Hematopoietic multipotent progenitor cell (in vitro differentiated cells): ENCODE measurements around the gene ARHGAP25. TPM values are rescaled to one million over a fixed set of nuclear protein-coding genes. Genes with fewer than 3 reads are reported as not detected.

Source experiments
- DNase-seq, 3 donors: peaks; one replicate each; pipeline ENCODE4 v3.0.0-alpha.2; 2011 to 2015; ENCODE audit warnings: low read depth in 2 of 3, low spot score in 2 of 3
- total RNA-seq: library from RNA; depleted of rRNA; stranded (reverse); fragments of >200 nt; gene quantifications from one replicate; pipeline ENCODE4 v1.2.3, GENCODE V29; 2012

ARHGAP25 gene
- total RNA-seq, 1 donor, result 43.6 TPM

DNA sequence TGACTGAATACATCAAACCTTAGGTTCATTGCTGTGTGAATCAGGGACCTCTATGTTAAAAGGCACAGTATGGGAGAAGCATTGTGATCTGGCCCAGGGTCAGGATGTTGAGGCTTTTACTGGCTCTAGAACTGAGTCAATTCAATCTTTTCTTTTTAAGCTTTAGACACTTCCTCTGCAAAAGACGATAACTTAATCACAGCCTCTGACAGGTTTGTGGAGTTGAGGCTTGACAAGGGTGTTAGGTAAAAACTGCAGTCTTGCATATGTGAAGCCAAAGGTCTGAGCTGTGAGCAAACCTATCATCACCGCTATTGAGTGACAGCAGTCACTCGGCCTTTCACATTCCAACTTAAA, 17.3 kb upstream of the ARHGAP25 start:
- DNase-seq, result no peak

DNA sequence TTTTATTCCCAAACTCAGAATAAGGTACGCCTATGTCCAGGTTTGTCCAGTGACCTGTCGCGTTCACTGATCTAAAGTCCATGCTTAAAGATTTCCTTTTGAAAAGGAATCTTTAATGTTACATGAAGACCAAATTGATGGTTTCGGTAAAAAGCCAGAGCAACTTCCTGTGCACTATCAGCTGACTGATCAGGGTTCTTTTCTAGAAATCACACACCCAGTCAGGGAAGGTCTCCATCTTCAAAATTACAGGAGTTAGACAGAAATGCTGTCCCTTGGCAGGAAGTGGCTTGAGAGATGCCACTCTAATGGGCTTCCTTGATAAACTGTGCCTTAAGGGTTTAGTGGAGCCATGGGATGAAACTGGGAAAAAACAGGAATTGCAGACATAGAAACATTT, 14.7 kb upstream of the ARHGAP25 start:
- DNase-seq, result no peak

DNA sequence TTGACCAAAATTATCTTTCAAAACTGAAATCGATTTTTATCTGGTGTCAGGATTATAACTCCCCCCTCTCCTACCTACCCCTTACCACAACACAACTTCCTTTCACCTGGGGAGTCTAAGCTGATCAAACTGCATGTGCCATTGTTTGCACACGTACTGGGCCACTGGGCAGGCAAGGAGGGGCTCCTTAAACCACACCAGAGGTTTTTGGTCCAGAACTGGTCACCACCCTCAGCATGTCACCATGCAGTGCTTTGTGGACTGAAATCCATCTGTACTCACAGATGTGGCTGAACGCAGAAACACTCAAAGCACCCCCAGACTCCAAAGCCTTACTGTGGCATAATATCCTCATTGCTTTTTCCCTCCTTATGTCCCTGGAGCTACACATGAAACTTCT, 13.9 kb upstream of the ARHGAP25 start:
- DNase-seq, result no peak

- peak in 1 of 3 donors; percentile 37 for DNase-seq
Measured at GRCh38 chr2:68721482-68722101, 13.0 kb upstream of the ARHGAP25 start.

GRCh38 chr2:68722712-68723111, 11.9 kb upstream of the ARHGAP25 start:
- no peak for DNase-seq

DNA sequence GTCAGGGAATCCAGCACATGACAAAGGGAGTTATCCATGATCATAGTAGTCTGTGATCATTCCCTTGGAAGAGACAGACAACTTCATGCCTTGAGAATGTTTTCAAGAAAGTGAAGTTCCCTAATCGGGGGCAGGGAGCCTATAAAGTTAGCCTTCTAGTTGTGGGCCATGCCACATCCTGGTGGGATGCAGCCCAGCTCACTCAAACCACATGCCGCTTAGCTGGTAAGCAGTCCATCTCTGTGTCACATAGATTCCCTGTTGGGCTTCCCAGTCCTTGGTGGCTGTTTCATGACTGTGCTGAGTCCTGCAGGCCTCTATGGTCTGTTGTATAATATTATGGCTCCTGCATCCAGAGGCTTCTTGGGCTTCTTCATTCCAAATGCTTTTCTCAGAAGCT, 11.4 kb upstream of the ARHGAP25 start:
- no peak for DNase-seq

DNA sequence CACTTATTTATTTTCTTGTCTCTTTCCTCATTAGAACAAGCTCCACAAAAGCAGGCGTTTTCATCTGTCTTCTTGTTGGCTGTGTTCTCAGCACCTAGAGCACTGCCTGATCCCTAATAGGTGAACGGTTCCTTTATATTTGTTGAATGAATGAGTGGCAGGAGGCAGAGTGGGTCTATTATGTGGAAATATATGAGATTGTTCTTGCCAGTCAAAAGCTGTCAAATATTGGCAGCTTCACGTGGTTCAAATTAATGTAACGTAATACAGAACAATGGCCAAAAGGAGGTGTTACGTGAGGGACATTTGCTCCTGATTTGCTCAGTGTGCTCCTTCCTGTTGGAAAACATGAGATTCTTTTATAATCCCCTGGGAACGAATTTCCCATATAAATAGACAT, 8.5 kb upstream of the ARHGAP25 start:
- DNase-seq, result no peak

GRCh38 chr2:68726608-68727367, 7.8 kb upstream of the ARHGAP25 start:
- DNase-seq, result peak in 2 of 3 donors; percentile 97 to 98

DNA sequence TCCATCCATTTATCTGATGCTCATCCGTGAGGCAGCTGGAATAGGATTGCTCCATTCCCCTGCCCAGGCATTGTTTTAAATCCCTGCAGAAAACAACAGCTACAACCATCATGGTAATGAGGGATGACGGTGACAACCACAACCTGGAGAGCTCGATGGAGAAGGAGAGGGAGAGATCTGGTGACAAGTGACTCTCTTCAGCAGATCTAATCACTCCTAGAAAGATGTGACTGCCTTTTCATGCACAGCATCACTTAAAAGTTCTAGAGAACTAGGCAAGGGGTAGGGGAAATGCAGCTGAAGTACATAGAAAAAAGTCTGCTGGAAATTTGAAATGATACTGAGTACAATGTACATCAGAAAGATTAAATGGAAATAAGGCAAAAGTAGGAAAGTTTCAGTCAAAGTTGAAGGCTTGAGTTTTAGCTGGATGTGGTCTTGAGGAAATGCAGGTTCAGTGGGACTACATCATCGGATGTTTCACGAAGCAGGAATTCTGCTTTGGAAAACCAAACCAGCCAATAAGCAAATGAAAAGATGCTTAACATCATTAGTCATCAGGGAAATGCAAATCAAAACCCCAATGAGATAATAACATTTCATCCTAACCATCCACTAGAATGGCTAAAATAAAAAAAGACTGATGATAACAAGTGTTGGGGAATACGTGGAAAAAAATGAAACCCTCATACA, 6.8 kb upstream of the ARHGAP25 start:
- DNase-seq, result no peak

- DNase-seq, result no peak
Measured at GRCh38 chr2:68730828-68731227, 3.8 kb upstream of the ARHGAP25 start.

GRCh38 chr2:68732036-68732932, 2.3 kb upstream of the ARHGAP25 start:
- peak in 1 of 3 donors; percentile 52 for DNase-seq

GRCh38 chr2:68733365-68733764, 1.2 kb upstream of the ARHGAP25 start:
- DNase-seq, result no peak

DNA sequence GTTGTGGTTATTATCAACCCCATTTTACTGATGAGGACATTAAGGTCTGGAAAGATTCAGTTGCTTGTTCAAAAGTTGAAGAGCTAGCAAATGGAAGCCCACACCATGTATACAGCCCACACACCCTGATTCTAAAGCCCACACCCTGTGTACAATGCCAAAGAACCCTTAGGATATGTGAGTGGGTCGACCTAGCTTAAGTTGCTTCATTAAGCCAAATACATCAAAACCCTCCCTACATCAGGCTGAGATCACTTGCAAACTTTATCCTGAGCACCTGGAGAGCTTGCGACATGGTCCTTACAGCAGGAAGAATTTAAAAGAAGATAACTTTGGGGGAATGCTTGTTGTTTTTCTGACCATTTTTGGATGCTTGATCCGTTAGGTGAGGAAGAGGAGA, 435 bp upstream of the ARHGAP25 start:
- DNase-seq, result no peak

- DNase-seq, result no peak
Measured at GRCh38 chr2:68736086-68736485, 1.5 kb downstream of the ARHGAP25 start.

DNA sequence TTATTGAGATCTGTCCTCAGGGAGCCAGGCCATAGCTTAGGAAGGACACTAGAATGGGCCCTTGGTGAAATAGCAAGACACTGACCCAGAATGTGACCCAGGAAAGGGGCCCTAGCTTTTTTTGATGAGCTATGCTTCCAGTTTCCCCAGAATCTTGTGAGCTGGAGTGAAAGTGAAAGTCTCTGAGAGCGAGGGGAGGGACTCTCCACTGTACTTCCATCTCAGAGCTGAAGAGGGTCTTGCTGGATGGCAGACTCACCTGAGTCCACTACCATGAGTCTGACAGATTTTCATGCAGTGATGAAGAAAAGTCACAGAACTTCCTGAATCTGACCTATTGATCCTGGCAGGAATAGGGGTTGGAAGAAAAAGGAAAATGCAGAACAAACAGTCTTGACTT, 3.1 kb downstream of the ARHGAP25 start:
- DNase-seq, result peak in 2 of 3 donors; percentile 56 to 61

DNA sequence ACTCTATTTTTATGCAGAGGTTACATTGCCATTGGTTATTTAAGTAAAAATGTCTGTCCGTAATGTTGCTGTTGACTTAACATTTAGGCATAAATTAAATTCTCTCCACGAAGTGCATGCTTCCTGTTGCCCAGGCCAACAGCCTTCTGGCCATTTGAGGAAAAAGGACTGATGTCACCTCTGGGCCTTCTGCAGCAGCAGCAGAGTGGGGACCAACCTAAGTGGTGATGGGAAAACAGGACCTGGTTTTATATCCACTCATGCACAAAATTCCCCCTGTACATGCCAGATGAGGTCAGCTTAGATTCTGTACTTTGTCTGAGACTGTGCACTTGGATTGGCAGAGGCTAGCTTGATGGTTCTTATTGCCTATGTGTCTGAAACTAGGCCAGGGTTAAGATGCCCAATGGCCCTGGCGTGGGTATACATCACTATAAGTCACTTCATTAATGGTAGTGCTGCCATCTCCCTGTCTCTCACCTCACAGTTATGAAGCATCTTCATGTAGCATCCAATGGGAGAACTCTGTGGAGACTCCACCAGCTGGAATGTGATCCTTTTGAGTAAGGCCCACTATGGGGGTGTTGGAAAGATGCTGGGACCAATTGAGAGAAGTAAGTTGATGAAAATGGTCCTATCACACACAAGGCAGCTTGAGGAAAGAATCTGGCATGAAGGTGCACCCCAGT, 4.4 kb downstream of the ARHGAP25 start:
- no peak for DNase-seq

DNA sequence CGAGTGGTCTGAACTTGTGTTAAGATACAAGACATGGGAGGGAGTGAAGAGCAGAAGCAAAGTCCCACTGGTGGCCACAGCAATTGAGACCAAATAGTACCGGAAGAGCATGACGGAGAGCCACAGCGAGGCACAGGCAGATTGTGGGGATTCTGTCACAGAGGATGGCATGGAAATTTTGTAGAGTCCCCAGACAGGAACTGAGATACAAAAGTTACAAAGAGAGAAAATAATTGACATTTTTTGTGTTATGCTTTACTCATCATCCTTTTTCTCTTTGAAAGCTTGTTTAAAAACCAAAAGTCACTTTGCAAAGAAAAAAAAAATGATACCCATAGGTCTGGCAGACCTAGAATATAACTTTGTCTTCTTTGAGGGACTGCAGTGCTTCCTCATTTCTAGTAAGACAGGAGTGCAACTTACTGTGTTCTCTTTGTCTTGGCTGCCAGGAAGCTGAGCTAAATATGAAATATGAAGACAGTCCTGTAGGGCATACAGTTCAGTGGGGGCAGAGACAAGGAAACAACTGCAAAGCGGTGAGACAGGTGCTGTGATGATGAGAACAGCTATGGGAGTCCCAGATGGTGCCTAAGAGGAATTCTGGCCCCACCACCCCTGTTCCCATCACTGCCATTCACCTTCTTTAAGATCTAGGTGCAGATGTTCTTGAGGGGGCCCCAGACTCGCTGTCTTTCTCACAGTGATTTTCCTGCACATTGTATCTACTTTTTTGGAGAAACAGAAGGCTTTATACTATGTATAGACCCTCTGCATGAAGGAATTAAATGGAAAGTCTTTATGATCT, 5.2 kb downstream of the ARHGAP25 start:
- DNase-seq, result no peak

DNA sequence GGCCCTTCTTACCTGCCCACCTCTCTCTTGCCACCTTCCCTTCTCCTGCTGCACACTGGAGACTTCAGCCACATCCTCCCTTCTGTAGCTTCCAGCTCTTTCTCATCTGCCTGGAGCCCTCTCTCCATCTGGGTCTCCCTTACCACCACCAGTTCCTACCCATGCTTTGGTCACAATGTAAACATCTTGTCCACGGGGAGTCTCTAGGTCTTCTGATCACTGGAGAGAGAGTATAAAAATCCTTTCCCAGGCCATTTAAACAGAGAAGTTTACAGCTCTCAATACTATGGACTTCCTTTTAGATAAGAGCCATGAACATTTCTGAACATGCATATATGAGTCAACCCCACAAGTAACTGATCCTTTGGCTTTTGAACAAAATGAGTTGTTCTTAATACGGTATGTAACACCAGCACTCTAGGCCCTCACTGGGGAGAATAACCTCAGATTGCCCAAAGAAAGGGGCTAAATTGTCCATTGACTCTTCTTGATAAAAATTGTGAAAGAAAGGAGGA, 5.8 kb downstream of the ARHGAP25 start:
- DNase-seq, result no peak

GRCh38 chr2:68741238-68741637, 6.6 kb downstream of the ARHGAP25 start:
- DNase-seq, result no peak
